ENCODE measurements around the gene KREMEN2.
A peak's percentile ranks its signal among the peaks of the same experiment; 100 is the strongest.

- peak; percentile 53 for TF ChIP-seq CTCF (conservative IDR thresholded peaks at IDR 0.05; ENCODE audit: low read length)
- no peak for TF ChIP-seq EZH2phosphoT487 (IDR thresholded peaks at IDR 0.05; ENCODE audit: borderline replicate concordance)
Measured at GRCh38 chr16:3003582-3004270, 39.7 kb downstream of the KREMEN2 start.
